T47D (cell line): ENCODE results near the gene CCND2.
A peak's percentile ranks its signal among the peaks of the same experiment; 100 is the strongest.
"Not testable (repeated sequence)": the region's sequence is repeated elsewhere in the genome, so short reads cannot be mapped to it uniquely, and the experiment has no call there.

Source experiments
- DNase-seq, 2 experiments: peaks; one replicate each; pipeline versions ENCODE4 v3.0.0 to v3.0.0-alpha.2; 2011 to 2012; ENCODE audit warnings: low read depth in 1 of 2, low spot score in 1 of 2
- JUND ChIP-seq: IDR thresholded peaks from 2 replicates; pipeline ENCODE4 v1.6.1; 2012; ENCODE audit warnings: low read depth
- in situ Hi-C: cut with HindIII; loops from 2 replicates; pipeline ENCODE4 v1.10.0; 2016; ENCODE audit warnings: low sequenced_read_pairs, low pct_unique_long_range_greater_than_20kb

The CCND2 gene

GRCh38 chr12:4273652-4274395, at the start of gene CCND2:
Gene CCND2 (plus strand): TSS chr12:4273762. CDS start chr12:4274041, 279 bp downstream.
- TF ChIP-seq JUND = no peak
- in situ Hi-C loops = no loop called here
- peak in 1 of 2 experiments; percentile 6 for DNase-seq

DNA sequence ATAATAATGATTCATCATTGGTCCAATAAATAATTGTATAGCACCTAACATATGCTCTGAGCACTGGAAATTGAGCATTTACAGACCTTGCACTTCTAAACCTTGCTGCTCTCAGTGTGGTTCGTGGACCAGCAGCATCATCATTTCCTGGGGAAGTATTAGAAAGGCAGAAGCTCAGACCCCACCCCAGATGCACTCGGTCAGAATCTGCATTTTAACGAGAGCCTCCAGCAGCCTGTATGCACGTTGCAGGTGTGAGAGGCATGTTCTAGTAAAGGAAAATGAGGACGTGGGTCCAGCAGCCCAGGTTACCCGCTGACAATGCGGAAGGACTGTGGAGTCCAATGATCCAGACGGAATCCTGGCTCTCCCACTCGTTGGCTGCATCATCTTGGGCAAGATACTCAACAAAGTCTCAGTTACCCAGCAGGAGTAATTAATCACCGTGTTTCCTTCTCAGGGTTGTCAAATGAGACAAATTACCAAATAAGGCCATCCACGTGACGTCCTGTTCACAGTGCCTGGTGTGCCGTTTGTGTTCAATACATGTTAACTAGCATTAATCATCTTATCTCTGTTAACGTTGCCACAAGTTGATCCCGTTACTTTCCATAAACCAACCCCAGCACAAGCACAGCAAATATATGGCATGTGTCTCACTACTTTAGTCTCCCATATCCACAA, 49.2 kb upstream of the CCND2 start:
- in situ Hi-C loops = no loop called here
- DNase-seq = no peak
- no peak for TF ChIP-seq JUND

DNA sequence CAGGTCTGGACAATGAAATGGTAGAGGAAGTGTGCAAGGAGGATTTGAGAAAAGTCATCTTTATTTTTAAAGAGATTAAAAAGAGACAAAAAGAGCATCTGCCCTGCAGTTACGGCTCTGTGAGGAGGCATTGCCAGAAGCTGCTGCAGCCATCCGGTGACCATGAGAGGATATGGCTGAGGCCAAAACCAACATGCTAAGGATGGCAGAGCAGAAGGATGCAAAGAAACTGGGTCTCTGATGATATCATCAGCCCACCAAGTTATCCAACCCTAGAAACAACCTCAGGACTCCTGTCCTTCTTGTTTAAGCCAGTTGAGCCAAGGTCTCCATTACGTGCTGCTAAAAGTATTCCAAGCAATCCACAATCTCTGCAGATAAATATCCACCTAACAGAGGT, 48.0 kb upstream of the CCND2 start:
- no peak for TF ChIP-seq JUND
- in situ Hi-C loops = no loop called here

GRCh38 chr12:4227046-4227445, 46.5 kb upstream of the CCND2 start:
- DNase-seq = no peak
- no peak for TF ChIP-seq JUND
- in situ Hi-C loops = no loop called here

More for the DNA sequence above, 48.0 kb upstream of the CCND2 start:
- no peak for DNase-seq

DNA sequence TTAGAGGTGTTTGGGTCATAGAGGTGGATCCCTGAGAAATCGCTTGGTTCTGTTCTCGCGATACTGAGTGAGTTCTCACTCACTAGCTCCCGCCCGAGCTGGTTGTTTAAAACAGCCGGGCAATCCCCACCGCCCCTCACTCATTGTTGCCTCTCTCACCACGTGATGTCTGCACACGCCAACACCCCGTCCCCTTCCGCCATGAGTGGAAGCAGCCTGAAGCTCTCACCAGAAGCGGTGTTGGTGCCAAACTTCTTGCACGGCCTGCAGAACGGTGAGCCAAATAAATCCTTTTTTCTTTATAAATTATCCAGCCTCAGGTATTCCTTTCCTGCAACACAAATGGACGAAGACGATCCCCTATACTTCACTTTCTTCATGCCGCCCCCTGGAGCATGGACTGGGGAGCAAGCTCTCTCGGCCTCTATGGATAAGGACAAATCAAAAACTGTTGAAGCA, 45.4 kb upstream of the CCND2 start:
- no peak for DNase-seq
- no peak for TF ChIP-seq JUND
- in situ Hi-C loops = no loop called here

GRCh38 chr12:4230526-4230925, 43.0 kb upstream of the CCND2 start:
- no peak for DNase-seq
- in situ Hi-C loops = no loop called here
- no peak for TF ChIP-seq JUND

DNA sequence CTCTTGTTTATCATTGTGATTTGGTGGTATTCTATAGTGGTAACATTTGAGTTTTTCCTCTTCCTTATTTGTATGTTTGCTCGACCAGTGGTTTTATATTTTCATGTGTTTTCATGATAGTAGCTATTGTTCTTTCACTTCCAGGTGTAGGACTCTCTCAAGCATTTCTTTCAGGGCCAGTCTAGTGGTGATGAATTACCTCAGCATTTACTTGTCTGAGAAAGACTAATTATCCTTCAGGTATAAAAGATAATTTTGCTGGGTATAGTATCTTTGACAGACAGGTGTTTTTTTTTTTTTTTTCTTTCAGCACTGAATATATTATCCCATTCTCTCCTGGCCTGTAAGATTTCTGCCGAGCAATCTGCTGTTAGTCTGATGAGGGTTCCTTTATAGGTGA, 35.0 kb upstream of the CCND2 start:
- TF ChIP-seq JUND = no peak
- no peak for DNase-seq
- in situ Hi-C loops = no loop called here

DNA sequence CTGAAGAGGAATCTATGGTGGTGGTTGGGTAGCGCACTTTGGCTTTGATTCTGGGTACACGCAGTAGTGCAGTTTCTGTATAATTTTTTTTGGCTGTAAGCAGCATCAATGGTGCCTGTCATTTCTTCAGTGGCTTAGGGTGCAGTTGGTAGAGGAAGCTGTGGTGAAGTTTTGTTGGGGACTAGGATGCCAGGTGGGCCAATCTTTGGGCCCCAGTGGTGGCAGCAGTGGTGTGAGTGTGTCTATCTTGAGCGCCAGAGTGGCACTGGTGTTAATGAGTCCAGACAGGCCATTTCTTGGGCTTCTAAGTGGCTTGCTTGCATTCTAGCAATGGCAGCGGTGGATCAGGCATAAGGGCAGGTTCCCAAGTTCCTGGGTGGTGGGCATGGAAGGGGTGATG, 33.8 kb upstream of the CCND2 start:
- in situ Hi-C loops = no loop called here
- no peak for TF ChIP-seq JUND
- DNase-seq = no peak

DNA sequence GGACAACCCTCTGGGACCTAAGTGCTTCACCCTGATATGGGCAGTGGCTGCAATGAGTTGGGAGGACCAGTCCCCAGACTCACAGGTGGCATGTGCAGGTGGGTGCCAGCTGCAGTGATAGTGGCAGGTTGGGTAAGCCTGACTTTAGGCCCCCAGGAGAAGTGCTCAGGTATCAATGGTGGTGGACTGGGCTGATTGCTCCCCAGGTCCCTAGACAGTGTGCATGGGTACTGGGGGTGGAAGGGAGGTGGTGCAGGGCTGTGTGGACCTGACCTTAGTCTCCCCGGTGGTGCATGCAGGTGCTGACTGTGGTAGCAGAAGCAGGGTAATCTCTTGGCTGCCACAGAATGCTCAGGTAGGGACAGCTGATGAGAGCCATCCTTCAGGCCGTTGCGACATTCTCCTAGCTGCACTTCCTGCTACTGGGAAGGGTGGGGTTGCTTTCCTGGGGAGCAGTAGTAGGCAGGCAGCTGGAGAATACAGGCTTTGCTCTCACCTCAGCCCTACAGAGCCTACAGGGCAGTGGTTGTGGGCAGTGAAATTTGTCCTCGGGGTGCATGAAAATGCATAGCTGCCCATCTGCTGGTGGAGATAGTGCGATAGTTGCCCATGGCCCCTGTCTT, 33.3 kb upstream of the CCND2 start:
- no peak for DNase-seq
- TF ChIP-seq JUND = no peak
- in situ Hi-C loops = no loop called here

DNA sequence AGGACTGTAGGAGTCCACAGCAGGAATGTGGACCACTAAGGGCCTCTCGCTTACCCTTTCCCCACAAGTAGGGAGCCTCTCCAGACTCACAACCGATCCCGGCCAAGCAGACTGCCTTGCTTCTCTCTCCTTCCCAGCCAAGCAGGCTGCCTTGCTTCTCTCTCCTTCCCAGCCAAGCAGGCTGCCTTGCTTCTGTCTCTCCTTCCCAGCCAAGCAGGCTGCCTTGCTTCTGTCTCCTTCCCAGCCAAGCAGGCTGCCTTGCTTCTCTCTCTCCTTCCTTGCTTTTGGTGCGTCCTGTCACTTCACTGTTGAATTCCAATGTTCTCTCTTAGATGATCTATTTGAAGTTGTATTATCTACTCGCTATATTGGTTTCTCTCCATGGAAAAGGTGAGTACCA, 32.6 kb upstream of the CCND2 start:
- TF ChIP-seq JUND = no peak
- DNase-seq = no peak
- in situ Hi-C loops = no loop called here

GRCh38 chr12:4241592-4241991, 32.0 kb upstream of the CCND2 start:
- in situ Hi-C loops = no loop called here
- no peak for TF ChIP-seq JUND
- no peak for DNase-seq

DNA sequence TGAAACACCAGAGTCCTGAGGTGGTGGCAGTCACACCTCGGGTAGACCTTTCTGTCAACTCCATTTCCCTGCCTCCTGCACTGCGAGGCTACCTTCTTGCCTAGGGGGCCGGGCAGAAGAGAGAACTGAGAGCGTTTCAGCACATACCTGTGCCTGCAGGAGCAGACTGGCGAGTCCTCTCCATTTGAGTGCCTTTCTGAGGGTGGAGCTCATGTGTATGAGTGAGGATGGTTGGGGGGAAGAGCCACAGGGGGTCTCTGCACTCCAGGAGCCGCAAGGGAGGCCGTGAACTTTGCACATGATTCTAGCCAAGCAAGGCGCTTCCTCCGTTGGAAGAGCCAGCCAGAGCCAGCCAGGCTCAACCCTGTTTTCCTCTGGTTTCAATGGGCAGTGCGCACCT, 31.0 kb upstream of the CCND2 start:
- in situ Hi-C loops = no loop called here
- no peak for DNase-seq
- no peak for TF ChIP-seq JUND

- TF ChIP-seq JUND = no peak
- in situ Hi-C loops = no loop called here
- DNase-seq = no peak
Measured at GRCh38 chr12:4243091-4243490, 30.5 kb upstream of the CCND2 start.

DNA sequence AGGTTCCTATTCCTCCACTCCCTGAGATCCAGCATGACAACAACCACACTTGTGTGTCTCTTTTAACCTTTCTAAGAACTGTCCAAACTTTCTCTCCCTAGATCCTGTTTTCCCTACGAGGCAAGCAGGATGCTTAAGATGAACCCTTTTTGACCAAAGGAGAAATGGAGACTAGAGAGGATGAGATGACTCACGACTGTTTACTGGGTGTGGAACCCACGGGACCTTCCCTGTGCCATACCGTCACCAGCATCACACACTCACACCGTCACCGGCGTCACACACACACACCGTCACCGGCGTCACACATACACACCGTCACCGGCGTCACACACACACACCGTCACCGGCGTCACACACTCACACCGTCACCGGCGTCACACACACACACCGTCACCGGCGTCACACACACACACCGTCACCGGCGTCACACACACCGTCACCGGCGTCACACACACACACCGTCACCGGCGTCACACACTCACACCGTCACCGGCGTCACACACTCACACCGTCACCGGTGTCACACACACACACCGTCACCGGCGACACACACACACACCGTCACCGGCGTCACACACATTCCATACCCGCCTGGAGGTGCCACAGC, 30.0 kb upstream of the CCND2 start:
- in situ Hi-C loops = not testable (repeated sequence)

More for the DNA sequence above, 30.0 kb upstream of the CCND2 start:
- not testable (repeated sequence) for DNase-seq
